ENCODE measurements around the gene ECT2.
"Not testable (repeated sequence)": the region's sequence is repeated elsewhere in the genome, so short reads cannot be mapped to it uniquely, and the experiment has no call there.

Gene ECT2

DNA sequence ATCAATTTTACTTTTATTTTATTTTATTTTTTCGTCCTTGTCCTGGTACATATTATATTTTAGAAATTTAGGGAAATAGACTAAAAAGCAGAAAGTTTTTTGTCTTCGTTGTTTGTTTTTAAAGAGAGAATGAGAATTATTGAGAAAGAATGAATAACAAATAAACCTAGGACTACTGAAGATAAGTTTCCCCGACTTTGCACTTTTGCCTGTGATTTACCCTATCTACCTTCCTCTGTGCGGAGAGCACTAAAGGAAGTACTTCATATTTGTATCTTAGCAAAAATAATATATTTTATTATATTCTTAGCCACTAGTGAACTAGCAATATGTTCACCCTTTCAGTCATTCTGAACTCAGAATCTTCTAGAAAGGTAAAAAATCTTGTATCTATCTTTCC lies 60.6 kb downstream of the ECT2 start:
- DNase-seq (ENCODE audit: low spot score), result no peak

DNA sequence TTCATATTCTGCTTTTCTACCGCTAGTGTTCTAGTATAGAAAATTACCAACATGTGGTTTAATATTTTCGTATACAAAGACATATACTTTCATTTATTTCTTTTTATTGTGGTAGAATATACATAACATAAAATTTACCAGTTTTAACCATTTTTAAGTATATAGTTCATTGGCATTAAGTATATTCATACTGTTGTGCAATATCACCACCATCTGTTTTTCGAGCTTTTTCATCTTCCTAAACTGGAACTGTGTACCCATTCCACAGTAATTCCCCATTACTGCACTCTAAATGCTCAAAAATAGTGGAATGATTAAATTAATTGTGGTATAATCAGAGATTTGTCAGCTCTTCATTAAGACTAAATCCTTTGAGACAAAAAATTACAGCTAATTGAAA lies 62.9 kb downstream of the ECT2 start:
- DNase-seq (ENCODE audit: low spot score), result no peak

DNA sequence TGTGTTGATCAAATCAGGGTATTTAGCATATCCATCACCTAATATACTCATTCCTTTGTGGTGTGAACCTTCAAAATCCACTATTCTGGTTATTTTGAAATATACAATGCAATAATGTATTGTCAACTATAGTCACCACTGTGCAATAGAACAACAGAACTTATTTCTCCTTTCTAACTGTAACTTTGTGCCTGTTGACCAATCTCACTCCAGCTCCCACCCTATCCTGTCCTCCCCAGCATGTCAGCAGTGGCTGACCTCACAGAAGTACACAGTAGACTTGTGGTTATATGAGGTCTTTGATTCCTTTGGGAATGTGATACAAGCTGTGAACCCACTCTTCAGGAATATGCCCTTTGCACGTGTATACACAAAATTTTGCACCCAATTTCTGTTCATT lies 64.2 kb downstream of the ECT2 start:
- no peak for DNase-seq (ENCODE audit: low spot score)

DNA sequence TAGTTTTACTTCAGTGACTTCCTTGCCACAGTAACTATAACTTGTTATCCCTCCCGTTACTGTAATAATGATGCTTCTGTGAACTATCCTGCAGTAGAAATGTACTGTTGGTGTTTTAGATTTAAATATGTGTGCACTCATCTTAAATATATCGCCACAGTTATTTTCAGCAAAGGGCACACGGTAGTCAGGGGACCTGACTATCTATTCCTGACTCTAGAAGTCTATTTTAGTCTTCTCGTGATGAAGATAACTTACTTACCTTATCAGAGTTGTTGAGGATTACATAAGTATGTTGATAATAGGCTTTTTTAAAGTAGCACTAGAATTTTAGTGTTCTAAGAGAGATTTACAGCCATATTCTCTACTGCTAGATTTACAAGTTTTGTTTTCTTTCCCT lies 65.3 kb downstream of the ECT2 start:
- DNase-seq (ENCODE audit: low spot score), result no peak

DNA sequence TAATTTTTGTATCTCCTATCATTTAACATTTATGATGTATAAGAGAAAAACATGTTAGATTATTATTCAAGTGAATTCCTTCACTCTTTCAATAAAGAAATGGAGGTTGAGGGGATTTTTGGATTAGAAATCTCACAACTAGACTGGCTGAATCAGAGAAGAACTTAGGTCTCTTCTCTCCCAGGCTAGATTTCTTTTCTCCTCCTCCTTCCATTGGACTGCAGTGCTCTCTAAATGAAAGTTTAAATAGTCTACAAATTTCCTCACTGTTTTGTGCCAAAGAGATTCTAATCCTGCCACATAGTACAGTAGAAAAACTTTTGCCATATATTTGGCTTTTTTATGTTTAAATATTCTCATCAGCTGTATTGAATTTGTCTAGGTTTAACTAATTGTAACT lies 65.8 kb downstream of the ECT2 start:
- DNase-seq (ENCODE audit: low spot score), result no peak

DNA sequence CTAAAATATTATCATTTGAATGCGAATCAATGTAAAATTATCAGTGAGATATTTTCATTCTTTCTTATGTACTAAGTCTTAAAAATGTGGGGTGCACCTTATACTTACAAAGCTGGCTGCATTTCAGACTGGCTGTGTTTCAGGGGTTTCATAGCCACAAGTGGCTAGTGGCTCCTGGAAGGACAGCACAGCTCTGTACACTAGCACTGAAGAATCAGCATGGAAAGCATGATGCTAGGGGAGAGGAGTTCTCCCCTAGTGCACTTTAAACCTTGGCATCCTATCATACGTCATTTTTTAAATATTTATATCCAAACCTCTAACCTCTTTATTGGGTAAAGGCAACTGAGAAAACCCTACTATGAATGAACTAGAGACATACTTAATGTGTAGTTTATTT lies 66.4 kb downstream of the ECT2 start:
- no peak for DNase-seq (ENCODE audit: low spot score)

DNA sequence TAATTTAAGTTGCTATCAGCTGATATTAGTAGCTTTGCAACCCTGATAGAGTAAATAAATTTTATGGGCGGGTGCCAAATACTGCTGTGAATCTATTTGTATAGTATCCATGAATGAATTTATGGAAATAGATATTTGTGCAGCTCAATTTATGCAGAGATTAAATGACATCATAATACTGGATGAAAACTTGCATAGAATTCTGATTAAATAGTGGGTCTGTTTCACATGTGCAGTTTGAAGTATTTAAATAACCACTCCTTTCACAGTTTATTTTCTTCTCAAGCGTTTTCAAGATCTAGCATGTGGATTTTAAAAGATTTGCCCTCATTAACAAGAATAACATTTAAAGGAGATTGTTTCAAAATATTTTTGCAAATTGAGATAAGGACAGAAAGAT lies 70.0 kb downstream of the ECT2 start:
- no peak for DNase-seq (ENCODE audit: low spot score)

DNA sequence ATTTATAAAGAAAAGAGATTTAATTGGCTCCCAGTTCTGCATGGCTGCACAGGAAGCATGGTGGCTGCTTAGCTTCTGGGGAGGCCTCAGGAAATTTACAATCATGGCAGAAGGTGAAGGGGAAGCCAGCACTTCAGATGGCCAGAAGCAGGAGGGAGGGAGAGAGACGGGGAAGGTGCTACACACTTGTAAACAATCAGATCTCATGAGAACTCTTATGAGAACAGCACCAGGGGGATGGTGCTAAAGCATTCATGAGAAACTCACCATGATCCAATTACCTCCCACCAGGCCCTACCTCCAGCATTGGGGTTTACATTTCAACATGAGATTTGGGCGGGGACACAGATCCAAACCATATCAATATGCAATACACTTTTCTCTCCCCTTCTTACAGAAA lies 73.7 kb downstream of the ECT2 start:
- DNase-seq (ENCODE audit: low spot score), result no peak

DNA sequence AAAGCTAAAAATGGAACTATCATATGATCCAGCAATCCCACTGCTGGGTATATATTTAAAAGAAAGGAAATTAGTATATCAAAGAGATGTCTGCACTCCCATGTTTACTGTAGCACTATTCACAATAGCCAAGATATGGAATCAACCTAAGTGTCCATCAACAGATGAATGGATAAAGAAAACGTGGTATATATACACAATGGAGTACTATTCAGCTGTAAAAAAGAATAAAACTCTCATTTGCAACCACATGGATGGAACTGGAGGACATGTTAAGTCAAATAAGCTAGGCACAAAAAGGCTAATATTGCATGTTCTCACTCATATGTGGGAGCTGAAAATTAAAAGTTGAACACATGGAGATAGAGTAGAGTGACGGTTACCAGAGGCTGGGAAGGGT lies 76.7 kb downstream of the ECT2 start:
- DNase-seq (ENCODE audit: low spot score), result not testable (repeated sequence)

DNA sequence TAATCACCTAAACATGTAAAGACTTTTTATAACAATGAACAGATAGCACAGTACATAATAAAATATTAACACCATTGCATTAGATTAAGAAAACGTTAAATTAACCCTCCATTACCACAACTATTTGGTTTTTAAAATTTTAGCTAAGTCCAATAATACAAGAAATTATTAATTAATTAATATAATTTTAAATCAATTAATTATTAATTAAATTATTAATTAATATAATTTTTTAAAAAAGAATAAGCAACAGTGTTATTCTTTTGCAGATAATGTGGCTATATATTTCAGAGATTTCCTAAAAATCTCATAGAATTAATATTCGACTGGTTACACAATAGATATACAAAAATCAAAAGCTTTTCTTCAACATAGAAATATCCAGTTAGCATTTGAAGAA lies 82.5 kb downstream of the ECT2 start:
- no peak for DNase-seq (ENCODE audit: low spot score)

DNA sequence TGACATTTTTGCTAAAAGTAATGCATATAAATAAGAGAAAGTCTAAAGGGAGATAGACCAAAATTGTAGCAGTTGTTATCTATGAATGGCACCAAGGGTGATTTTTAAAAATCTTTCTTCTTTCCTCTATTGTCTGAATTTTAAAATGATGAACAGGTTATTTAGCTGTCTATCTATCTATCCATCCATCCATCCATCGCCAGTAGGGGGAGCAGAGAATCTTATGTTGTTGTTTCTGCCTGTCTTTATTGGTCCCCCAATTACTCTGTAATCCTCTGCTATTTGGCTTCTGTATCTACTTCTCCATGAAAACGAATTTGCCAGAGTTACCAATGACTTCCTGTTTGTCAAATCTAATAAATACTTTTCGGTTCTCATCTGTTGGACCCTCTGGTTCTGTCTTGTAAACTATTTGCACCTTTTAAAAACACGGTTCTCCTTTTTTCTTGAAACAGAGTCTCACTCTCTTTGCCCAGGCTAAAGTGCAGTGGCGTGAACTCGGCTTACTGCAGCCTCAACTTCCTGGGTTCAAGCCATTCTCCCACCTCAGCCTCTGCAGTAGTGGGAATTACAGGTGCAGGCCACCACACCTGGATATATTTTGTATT lies 86.0 kb downstream of the ECT2 start:
- DNase-seq (ENCODE audit: low spot score), result peak; percentile 31

DNA sequence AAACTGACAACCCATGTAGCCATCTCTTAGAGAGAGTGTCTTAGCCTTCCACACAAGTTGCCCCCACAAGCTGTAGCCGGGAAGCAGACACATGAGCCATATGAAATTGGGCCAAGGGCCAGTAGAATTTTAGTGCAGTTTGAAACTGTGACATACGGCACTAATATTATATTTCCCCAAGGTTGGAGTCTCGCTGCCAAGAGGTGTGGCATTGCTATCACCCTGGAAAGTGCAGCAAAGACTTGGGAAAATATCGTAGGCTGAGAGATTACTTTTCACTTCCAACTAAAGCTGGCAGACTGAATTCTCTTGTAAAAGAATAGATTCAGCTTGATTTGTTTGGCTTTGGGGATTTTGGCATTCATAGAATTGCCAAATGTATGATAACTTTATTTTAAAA lies 89.2 kb downstream of the ECT2 start:
- no peak for DNase-seq (ENCODE audit: low spot score)

DNA sequence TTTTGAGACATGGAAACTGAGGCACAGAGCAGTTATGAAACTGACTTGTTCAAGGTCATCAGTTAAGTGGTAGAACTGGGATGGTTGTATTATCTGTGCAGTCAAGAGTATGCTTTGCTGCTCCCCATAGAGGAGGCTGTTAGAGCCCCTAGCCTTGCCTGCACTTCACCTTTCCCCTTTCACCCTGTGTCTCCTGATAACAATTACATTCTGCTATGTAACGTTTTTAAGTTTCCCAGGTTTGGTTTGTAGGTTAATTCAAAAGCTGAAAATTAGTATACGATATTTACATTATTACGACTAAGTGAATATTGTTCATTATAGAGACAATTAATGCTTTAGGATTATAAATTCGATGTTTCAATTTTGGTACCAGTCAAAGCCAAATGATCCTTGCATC lies 89.9 kb downstream of the ECT2 start:
- no peak for DNase-seq (ENCODE audit: low spot score)

DNA sequence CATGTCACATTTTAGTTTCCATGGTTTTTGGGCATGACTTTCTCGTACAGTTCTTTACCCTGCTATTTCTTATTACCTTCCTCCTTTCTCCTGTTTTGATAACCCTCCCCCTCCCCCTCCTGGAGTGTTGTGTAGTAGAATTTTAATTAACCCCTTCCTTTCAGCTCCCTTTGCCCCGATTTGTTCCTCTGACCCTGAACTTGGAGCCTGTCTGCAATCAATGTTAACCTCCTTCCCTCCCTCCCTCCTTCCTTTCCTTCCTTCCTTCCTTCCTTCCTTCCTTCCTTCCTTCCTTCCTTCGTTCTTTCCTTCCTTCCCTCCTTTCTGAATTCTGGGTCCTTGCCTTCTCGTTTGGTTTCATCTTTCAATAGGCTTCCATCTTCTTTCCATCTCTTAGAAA lies 90.4 kb downstream of the ECT2 start:
- DNase-seq (ENCODE audit: low spot score), result no peak

DNA sequence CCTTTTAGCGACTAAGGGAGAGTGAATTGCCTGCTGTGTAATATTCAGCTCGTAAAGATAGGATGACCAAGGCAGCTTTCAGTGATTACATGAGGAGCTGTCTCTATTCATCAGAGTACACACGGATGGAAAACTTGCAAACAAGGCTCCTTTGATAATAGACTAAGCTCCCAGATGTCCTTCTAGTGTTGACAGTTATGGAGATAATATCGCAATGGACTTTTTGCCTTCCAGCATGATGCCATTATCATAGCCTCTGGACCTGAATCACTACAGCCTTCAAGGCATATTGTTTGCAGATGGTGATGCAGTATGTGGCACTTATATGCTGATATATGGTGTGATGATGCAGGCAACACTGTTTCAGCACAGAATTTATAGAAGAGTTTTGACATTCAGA lies 93.9 kb downstream of the ECT2 start:
- no peak for DNase-seq (ENCODE audit: low spot score)

DNA sequence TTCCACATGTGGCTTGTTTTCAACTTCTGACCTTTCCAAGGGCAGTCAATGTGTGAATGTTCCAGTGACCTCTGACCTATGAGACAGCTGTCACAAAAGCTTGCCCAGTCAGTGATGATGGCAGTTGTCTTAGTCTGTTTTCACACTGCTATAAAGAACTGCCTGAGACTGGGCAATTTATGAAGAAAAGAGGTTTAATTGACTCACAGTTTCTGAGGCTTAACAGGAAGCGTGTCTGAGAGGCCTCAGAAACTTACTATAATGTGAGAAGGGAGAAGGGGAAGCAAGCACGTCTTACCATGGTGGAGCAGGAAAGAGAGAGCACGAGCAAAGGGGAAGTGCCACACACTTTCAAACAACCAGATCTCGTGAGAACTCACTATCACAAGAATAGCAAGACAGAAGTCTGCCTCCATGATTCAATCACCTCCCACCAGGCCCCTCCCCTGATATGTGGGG lies 95.6 kb downstream of the ECT2 start:
- DNase-seq (ENCODE audit: low spot score), result no peak

DNA sequence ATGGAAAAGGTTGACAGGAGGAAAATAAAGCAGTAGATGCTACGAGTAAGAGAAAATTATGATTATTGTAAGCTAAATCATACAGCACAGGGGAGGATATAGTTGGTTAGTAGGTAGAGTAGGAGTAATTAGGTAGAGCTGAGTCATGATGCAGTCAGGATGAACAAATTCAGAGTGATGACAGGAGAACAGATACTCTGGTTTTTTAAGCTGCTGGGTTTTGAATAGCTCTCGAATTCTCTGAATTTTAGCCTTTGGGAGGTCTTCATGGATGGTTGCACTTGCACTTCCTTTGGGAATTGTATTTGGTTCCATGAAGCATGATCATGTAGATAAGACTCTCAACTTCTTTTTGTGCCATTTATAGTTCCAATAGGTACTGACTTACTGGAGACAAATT lies 96.2 kb downstream of the ECT2 start:
- no peak for DNase-seq (ENCODE audit: low spot score)

DNA sequence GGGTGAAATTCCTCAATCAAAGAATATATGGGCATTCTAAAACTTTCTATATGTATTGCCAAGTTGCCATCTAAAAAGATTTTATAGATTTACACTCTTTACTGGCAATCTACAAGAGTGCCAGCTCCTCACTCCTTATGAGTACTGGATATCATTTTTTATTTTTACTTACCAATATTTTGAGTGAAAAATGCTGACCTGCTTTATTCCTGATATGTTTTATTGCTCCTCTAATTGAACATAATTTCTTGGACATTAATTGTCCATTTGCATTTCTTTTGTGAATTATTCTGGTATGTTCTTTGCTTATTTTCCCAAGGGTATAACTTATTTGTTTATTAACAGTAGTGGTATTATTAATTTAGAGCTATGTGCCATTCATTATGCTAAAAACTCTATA lies 96.8 kb downstream of the ECT2 start:
- no peak for DNase-seq (ENCODE audit: low spot score)

DNA sequence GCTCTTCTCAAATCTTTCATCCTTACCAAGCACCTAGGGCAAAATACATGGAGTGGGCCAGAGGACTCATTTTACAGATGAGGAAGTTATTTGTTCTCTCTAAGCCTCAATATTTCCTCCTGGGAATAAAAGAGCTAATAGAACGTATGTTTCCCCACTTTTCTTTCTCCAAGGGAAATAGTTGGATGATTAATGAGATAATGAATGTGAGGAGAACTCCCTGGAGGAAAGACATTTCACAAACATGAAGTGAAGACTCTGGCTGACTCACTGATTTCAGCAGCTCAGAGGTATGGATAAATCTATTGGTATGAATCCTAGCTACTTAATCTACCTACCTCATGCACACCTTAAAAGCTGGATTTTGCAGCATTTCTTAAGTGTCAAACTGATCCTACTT lies 98.4 kb downstream of the ECT2 start:
- DNase-seq (ENCODE audit: low spot score), result no peak

DNA sequence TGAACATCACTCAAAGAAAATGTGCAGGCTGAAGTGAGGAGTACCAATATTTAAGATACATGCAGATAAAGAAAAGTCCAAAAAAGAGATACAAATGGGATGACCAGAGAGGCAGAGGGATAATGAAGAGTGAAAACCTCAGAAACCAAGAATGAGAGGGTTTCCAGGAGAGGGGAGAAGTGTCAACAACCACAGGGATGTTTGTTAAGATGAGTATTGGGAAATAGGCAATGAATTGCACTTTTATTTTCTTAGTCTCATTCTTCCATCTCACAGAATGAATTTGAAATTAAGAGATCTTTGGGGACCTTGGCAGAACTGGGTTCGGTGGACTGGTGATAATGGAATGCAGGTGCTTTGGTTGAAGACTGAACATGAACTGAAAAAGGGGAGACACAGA lies 102.5 kb downstream of the ECT2 start:
- no peak for DNase-seq (ENCODE audit: low spot score)

DNA sequence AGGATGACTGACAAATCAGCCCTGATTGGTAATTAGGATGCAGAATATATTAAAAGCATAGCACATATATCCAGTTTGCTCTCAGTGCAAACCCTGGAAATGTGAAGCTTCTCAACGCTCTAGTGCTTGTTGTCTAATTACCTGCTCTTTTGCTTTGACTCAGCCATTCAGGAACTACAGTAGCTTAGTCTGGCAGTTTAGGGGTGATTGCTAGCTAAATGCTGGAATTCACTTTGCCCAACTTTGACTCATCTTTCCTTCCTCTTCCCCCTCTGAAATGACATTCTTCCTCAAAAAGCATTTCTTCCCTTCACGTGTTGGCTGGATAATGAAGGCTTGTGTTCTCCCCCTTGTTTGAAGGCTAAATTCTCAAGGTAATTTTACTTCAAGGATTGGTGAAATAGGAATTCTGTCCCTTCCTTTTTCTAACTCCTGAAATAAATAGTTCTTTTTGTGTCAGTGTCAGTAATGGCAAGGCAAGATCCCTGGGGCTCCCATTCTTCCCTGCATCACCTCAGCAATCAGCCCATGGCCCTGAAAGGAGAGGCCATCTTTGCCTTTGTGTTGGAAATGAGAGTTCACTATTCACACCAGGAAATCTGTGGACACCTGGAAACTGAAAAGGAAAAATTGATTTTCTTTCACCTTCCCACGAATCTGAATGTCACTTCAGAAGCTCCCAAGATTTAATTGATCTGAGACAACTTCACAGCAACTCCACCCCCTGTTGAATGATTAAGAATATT lies 103.6 kb downstream of the ECT2 start:
- DNase-seq (ENCODE audit: low spot score), result no peak

DNA sequence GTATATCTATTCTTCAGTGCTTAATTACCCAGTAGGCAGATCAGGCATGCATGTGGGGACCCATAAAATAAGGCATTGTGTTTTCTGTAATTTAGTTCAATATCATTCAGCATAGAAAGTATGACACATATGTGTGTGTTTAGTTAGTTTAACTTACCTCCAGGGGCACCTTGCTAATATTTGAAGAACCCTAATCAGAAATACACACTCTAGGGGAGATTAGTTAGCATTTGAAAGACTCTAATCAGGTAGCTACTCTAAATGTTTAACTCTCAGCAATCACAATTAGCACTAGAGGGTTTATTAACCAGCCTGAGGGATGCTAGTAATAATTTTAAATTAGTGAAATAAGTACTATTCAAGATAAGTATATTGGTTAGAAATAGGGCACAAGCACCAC lies 104.5 kb downstream of the ECT2 start:
- DNase-seq (ENCODE audit: low spot score), result no peak

DNA sequence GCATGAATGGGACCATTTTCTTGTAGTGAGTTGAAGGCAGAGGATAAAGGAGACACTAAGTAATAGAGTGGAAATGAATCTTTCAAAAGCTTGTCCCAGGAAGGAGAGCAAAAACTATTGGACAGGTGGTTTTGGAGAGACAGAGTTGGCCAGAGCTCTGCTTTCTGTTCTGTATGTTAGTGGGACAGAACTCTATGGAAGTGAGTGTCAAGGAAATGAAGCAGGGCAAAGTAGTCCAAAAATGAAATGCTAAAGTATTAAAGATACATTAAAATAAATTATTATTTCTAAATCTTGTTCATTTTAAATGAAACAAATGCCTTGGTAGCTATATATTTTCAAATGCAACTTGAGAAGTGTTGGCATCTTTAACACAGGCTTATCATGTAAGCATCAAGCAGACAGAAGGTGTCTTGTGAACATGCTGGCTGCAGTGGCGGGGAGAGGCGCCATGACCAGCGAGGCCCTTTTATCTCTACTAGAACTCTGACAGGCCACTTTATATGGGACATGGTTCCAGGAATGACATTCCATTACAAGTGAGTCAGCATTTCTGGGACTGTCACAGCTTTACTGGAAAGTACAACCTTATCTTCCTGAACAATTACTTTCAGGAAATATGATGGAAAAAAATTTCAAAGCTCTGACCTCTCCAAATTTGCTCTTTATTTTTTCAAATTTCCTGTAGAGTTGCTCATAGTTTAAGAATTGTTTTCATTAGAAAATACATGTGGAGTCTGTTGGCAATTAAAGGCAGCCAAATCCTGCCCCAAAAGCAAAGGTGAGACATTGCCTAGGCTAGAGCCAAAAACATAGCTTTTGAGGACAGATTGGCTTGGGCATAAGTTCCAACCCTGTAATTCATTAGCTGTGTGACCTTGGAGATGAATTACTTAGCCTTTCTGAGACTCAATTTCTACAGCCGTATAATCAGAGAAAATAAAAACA lies 106.5 kb downstream of the ECT2 start:
- peak; percentile 72 for DNase-seq (ENCODE audit: low spot score)
